Naive thymus-derived CD4-positive, alpha-beta T cell (primary cell): ENCODE measurements around the gene INPP5A. TPM values are rescaled to one million over a fixed set of nuclear protein-coding genes. Genes with fewer than 3 reads are reported as not detected.
"Not testable (repeated sequence)": the region's sequence is repeated elsewhere in the genome, so short reads cannot be mapped to it uniquely, and the experiment has no call there.

Source experiments
- ATAC-seq: fragments of 150-1000 bp; cut with Tn5 transposase; 2 replicates; pipeline ENCODE4 v1.10.0; 2021; ENCODE audit warnings: mild to moderate bottlenecking, moderate library complexity
- CTCF ChIA-PET: fragments of 350-600 bp; sonication (Branson Sonifier 250); formaldehyde crosslinking; loops from one replicate; lab custom pipeline; 2021; ENCODE audit warnings: antibody characterized with exemption; lab: Charles Lee
- POLR2A ChIA-PET: fragments of 350-600 bp; sonication (Branson Sonifier 250); formaldehyde crosslinking; loops from one replicate; lab custom pipeline; 2021; ENCODE audit warnings: antibody characterized with exemption, inconsistent platforms; lab: Charles Lee
- DNase-seq, 9 donors: peaks; one replicate each; pipeline versions ENCODE4 v3.0.0 to v3.0.0-alpha.2; 2020 to 2022; ENCODE audit warnings: mixed read lengths in 1 of 9
- H3K27ac ChIP-seq: one replicate; pipeline ENCODE4 v1.7.0; 2013; ENCODE audit warnings: mild to moderate bottlenecking, low read depth, low read length, moderate library complexity
- H3K27me3 ChIP-seq, 2 donors: one replicate each; pipeline ENCODE4 v1.7.0; 2013; ENCODE audit warnings: low read length in 2 of 2, mild to moderate bottlenecking in 2 of 2, moderate library complexity in 2 of 2; ENCODE audit not compliant: control insufficient read depth in 2 of 2, insufficient read depth in 2 of 2
- H3K36me3 ChIP-seq, 3 experiments: 1 replicate in 2 of 3; 2 replicates in 1 of 3; pipeline ENCODE4 v1.7.0; 2013; ENCODE audit warnings: low read length in 3 of 3, mild to moderate bottlenecking in 3 of 3, moderate library complexity in 1 of 3; ENCODE audit not compliant: insufficient read depth in 3 of 3, control insufficient read depth in 2 of 3
- H3K4me1 ChIP-seq, 2 donors: one replicate each; pipeline ENCODE4 v1.7.0; 2013; ENCODE audit warnings: low read length in 2 of 2, mild to moderate bottlenecking in 2 of 2, moderate library complexity in 1 of 2; ENCODE audit not compliant: control insufficient read depth in 2 of 2, insufficient read depth in 2 of 2
- H3K4me3 ChIP-seq: 2 replicates; pipeline ENCODE4 v1.7.0; 2013; ENCODE audit warnings: mild to moderate bottlenecking, low read length
- H3K9me3 ChIP-seq, 3 experiments: 1 replicate in 2 of 3; 2 replicates in 1 of 3; pipeline ENCODE4 v1.7.0; 2013; ENCODE audit warnings: low read length in 3 of 3; ENCODE audit not compliant: control insufficient read depth in 2 of 3
- H3K27ac Mint-ChIP-seq, 9 donors: one replicate each; pipeline ENCODE4 v1.8.0; 2020 to 2022; ENCODE audit warnings: mixed read lengths in 9 of 9, mild to moderate bottlenecking in 8 of 9, moderate library complexity in 5 of 9, inconsistent platforms in 2 of 9
- H3K27me3 Mint-ChIP-seq, 5 donors: one replicate each; pipeline ENCODE4 v1.8.0; 2021 to 2022; ENCODE audit warnings: mixed read lengths in 5 of 5, mild to moderate bottlenecking in 1 of 5
- H3K36me3 Mint-ChIP-seq, 5 donors: one replicate each; pipeline ENCODE4 v1.8.0; 2020 to 2022; ENCODE audit warnings: mixed read lengths in 5 of 5, mild to moderate bottlenecking in 3 of 5, inconsistent platforms in 1 of 5
- H3K4me1 Mint-ChIP-seq, 7 donors: one replicate each; pipeline ENCODE4 v1.8.0; 2020 to 2022; ENCODE audit warnings: mixed read lengths in 7 of 7, mild to moderate bottlenecking in 3 of 7, inconsistent platforms in 1 of 7
- H3K4me3 Mint-ChIP-seq, 10 donors: one replicate each; pipeline ENCODE4 v1.8.0; 2020 to 2022; ENCODE audit warnings: mild to moderate bottlenecking in 10 of 10, mixed read lengths in 10 of 10, moderate library complexity in 6 of 10, inconsistent platforms in 2 of 10
- H3K9me3 Mint-ChIP-seq, 11 donors: one replicate each; pipeline ENCODE4 v1.8.0; 2020 to 2022; ENCODE audit warnings: mixed read lengths in 11 of 11, mild to moderate bottlenecking in 4 of 11, inconsistent platforms in 1 of 11, moderate library complexity in 1 of 11
- intact Hi-C, 2 donors: fragments of 100-400 bp; cut with micrococcal nuclease; formaldehyde crosslinking; loops; one replicate each; pipeline ENCODE4 v1.15.1; 2023
- polyA plus RNA-seq, 2 donors: library from polyadenylated mRNA; unstranded; fragments of 300-500 nt; fragmentation: Illumina TruSeq; gene quantifications; one replicate each; pipeline ENCODE4 v1.2.3, GENCODE V29; 2021
- total RNA-seq, 6 experiments: library from RNA in 5 of 6; stranded (reverse) in 5 of 6; gene quantifications; 1 replicate in 5 of 6; 2 replicates in 1 of 6; pipeline ENCODE4 v1.2.3 and lab custom pipeline; 2021 to 2026

INPP5A gene
- total and polyA plus RNA-seq, 7 experiments from 2014 or later, result 0.97 to 30.7 (median 25.0) TPM

GRCh38 chr10:132815168-132815857 is 277.7 kb downstream of the INPP5A start:
- Mint-ChIP-seq H3K9me3 (peaks cover 0 to 3% (median 0%) of the 10 kb centered on the region in 11 donors), H3K4me1 (peaks cover 0 to 2% (median 0%) of the 10 kb centered on the region in 7 donors), H3K27ac (no peak overlapping the region), H3K4me3 (no peak overlapping the region), H3K36me3 (peaks cover 0 to 3% (median 0%) of the 10 kb centered on the region in 5 donors), H3K27me3 (peaks cover 0 to 40% (median 38%) of the 10 kb centered on the region in 5 donors)
- ChIA-PET CTCF (no interaction called here), POLR2A (no interaction called here)
- intact Hi-C loops, result no loop called here
- ATAC-seq, result no peak
- no peak for DNase-seq
- no peaks in the 10 kb centered on the region for H3K36me3 ChIP-seq
- no peaks in the 10 kb centered on the region for H3K9me3 ChIP-seq
- H3K4me1 ChIP-seq, result no peaks in the 10 kb centered on the region
- no peak overlapping the region for H3K4me3 ChIP-seq
- H3K27me3 ChIP-seq, result no peaks in the 10 kb centered on the region
- H3K27ac ChIP-seq, result no peak overlapping the region

DNA sequence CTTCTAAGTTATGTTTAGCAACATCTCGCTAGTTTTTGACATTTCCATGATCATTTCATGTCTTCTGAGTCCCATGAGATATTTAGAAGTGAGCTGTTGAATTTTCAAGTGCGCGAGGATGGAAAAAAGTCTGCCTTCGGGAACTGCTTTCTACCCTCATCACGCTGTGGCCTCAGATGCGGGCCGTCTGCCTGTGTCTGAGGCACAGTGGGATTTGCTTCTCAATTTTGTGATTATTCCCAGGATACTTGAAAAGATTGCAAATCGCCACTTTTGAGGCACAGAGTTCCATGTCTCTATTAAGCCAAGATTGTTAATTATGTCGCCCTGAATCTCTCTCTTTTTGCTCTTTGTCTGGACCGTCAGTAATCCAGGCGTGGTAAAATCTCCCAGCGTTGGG is 279.1 kb downstream of the INPP5A start:
- no peak for ATAC-seq

GRCh38 chr10:132817701-132818211 is 280.2 kb downstream of the INPP5A start:
- Histone ChIP-seq H3K9me3 (no peaks in the 10 kb centered on the region), H3K27ac (no peak overlapping the region), H3K4me1 (no peaks in the 10 kb centered on the region), H3K4me3 (no peak overlapping the region), H3K27me3 (no peaks in the 10 kb centered on the region), H3K36me3 (no peaks in the 10 kb centered on the region)
- intact Hi-C loops, result no loop called here
- peaks cover 0 to 3% (median 0%) of the 10 kb centered on the region in 11 donors for H3K9me3 Mint-ChIP-seq
- H3K4me1 Mint-ChIP-seq, result no peaks in the 10 kb centered on the region
- CTCF ChIA-PET, result no interaction called here
- POLR2A ChIA-PET, result no interaction called here
- H3K27me3 Mint-ChIP-seq, result peaks cover 0 to 40% (median 38%) of the 10 kb centered on the region in 5 donors
- peaks cover 0 to 3% (median 0%) of the 10 kb centered on the region in 5 donors for H3K36me3 Mint-ChIP-seq
- H3K27ac Mint-ChIP-seq, result no peak overlapping the region
- ATAC-seq (no peak), DNase-seq (no peak)
- H3K4me3 Mint-ChIP-seq, result no peak overlapping the region

More for the DNA sequence above, 279.1 kb downstream of the INPP5A start:
- Mint-ChIP-seq H3K9me3 (peaks cover 0 to 3% (median 0%) of the 10 kb centered on the region in 11 donors), H3K4me1 (no peaks in the 10 kb centered on the region), H3K27ac (no peak overlapping the region), H3K36me3 (peaks cover 0 to 3% (median 0%) of the 10 kb centered on the region in 5 donors), H3K27me3 (peaks cover 0 to 40% (median 38%) of the 10 kb centered on the region in 5 donors), H3K4me3 (no peak overlapping the region)
- Histone ChIP-seq H3K27ac (no peak overlapping the region), H3K4me3 (no peak overlapping the region), H3K4me1 (no peaks in the 10 kb centered on the region), H3K36me3 (no peaks in the 10 kb centered on the region), H3K9me3 (no peaks in the 10 kb centered on the region), H3K27me3 (no peaks in the 10 kb centered on the region)
- intact Hi-C loops, result no loop called here
- no peak for DNase-seq
- ChIA-PET POLR2A (no interaction called here), CTCF (no interaction called here)

GRCh38 chr10:132820056-132820455 is 282.5 kb downstream of the INPP5A start:
- Histone ChIP-seq H3K9me3 (no peaks in the 10 kb centered on the region), H3K27me3 (no peaks in the 10 kb centered on the region), H3K4me1 (no peaks in the 10 kb centered on the region), H3K27ac (no peak overlapping the region), H3K36me3 (no peaks in the 10 kb centered on the region), H3K4me3 (no peak overlapping the region)
- Mint-ChIP-seq H3K4me1 (no peaks in the 10 kb centered on the region), H3K27ac (no peak overlapping the region), H3K36me3 (peaks cover 0 to 3% (median 0%) of the 10 kb centered on the region in 5 donors), H3K27me3 (peaks cover 0 to 40% (median 38%) of the 10 kb centered on the region in 5 donors), H3K4me3 (no peak overlapping the region), H3K9me3 (peaks cover 0 to 3% (median 0%) of the 10 kb centered on the region in 11 donors)
- intact Hi-C loops, result no loop called here
- DNase-seq (no peak), ATAC-seq (no peak)
- POLR2A ChIA-PET, result no interaction called here
- CTCF ChIA-PET, result interaction anchor here (0.6 kb wide), 1 partner anchor 1404 kb away, joined by 3 read pairs; no protein-coding TSS in a partner anchor

- not testable (repeated sequence) for H3K27ac ChIP-seq
Measured at GRCh38 chr10:132825783-132826523, 288.4 kb downstream of the INPP5A start.

GRCh38 chr10:132826524-132827422 is 289.2 kb downstream of the INPP5A start:
- Histone ChIP-seq H3K27me3 (no peaks in the 10 kb centered on the region), H3K4me3 (no peak overlapping the region), H3K9me3 (no peaks in the 10 kb centered on the region), H3K27ac (no peak overlapping the region), H3K4me1 (no peaks in the 10 kb centered on the region), H3K36me3 (no peaks in the 10 kb centered on the region)
- peaks cover 0 to 4% (median 0%) of the 10 kb centered on the region in 11 donors for H3K9me3 Mint-ChIP-seq
- ATAC-seq (no peak), DNase-seq (no peak)
- no peaks in the 10 kb centered on the region for H3K4me1 Mint-ChIP-seq
- H3K27ac Mint-ChIP-seq, result no peak overlapping the region
- H3K4me3 Mint-ChIP-seq, result no peak overlapping the region
- intact Hi-C loops, result no loop called here
- peaks cover 0 to 3% (median 3%) of the 10 kb centered on the region in 5 donors for H3K27me3 Mint-ChIP-seq
- CTCF ChIA-PET, result no interaction called here
- POLR2A ChIA-PET, result no interaction called here
- no peaks in the 10 kb centered on the region for H3K36me3 Mint-ChIP-seq

More at GRCh38 chr10:132825783-132826523, 288.4 kb downstream of the INPP5A start:
- H3K4me3 Mint-ChIP-seq, ATAC-seq, H3K27ac Mint-ChIP-seq, H3K4me1 ChIP-seq, H3K27me3 ChIP-seq, intact Hi-C loops, H3K36me3 ChIP-seq, POLR2A ChIA-PET, DNase-seq, H3K9me3 ChIP-seq, H3K4me1 Mint-ChIP-seq, H3K4me3 ChIP-seq, H3K36me3 Mint-ChIP-seq, H3K9me3 Mint-ChIP-seq, H3K27me3 Mint-ChIP-seq, CTCF ChIA-PET: not testable (repeated sequence)
